ENCODE data around the gene PSG5.
"Not testable (repeated sequence)": the region's sequence is repeated elsewhere in the genome, so short reads cannot be mapped to it uniquely, and the experiment has no call there.

The PSG5 gene

DNA sequence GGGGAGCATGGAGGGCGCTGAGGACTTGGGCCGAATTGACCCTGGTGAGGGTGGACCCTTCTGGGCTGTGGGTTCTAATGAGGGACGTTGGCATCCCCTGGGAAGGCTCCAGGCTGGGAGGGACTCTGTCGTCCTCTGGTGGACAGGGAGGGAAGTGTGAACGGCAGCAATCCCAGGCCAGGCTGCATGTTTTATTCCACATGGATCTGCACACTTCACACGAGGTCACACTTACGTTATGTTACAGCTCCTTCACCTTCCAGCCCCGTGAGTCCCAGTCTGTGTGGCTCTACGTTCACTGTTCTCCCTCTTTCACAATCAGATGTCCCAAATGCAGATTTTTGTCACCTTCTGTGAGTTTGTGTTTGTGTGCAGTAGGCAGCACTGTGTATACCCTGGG, 1.8 kb upstream of the PSG5 start:
- not testable (repeated sequence) for DNase-seq (ENCODE audit: low read depth in 2 of 3, low spot score in 2 of 3)

DNA sequence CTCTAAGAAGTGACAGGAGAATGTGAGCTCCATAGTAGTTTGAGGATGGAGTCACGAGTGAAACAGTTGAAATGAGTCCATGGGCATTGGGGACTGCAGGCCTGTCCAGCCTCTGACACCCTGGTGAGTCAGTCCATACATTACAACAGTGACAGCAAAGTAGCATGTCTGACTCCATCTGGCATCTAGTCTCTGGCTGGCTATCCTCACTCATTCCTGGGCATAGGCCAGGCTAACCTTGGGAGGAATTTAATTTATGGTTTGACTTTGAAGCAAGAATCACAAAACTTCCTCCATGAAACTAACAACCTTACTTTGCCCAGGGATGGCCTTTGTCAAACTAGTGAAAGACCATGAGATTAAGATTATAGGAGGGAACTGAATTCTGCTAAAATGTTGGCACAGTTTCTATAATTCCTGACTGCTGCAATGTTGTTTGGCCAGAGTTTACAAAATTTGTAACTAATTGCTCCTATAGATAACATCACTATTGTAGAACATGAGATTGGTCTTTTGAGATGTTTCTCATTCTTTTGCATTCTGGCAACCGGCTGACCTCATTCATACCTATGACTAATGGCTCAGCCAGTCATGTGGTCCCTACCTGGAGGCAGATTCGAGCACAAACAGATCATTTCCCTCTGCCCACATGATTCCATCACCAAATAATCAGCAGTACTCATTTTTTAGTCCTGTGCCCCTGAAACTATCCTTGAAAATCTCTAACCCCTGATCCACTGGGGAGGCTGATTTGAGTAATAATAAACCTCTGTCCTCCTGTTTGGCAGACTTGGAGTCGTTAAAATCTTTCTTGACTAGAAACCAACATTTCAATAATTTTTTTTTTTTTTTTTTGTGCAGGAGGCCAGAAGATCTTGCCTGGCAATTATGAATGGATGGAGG, 4.2 kb downstream of the PSG5 start:
- not testable (repeated sequence) for DNase-seq (ENCODE audit: low read depth in 2 of 3, low spot score in 2 of 3)

DNA sequence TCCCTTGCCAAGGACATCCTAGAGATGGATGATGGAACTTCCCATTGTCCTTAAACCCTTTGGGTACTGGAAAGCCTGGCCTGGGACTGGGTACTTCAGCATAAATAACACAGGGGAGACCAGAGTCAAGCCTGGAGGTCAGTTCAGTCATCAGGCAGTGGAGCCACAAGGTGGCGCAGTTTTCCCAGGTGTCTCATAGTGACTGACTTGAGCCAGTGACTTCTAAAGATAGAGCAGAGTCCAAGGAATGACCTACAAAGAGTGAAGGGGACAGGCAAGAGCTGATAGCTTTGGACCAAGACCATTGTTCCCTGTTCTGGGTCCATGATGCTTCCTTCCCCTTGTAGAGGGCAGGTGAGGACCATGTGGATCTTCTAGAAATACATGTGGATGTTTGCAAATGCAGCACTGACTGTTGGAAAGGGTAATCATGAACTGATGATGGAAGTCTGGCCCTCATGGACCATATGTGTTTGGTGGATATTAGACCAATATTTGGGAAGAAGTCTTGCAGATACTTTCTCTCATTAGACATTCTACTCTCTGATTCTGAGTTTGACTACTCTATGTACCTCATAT, 6.7 kb downstream of the PSG5 start:
- DNase-seq (ENCODE audit: low read depth in 2 of 3, low spot score in 2 of 3): not testable (repeated sequence)

DNA sequence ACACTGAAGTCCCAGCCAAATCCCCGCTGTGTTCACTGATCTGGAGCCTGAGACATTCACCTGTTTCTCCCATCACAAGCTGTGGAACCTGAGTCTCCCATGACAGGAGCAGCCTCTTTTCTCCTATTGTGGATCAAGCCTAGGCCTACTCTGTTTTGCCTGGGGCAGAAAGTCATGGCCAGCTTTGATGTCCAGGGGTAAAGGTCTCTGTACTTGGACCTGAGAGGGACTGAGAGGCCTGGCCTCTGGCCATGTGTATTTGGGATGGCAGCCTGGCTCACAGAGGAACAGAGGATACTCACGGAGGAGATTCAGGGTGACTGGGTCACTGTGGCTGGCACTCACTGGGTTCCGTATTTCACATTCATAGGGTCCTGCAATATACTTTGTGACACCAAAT, 7.8 kb downstream of the PSG5 start:
- not testable (repeated sequence) for DNase-seq (ENCODE audit: low read depth in 2 of 3, low spot score in 2 of 3)

DNA sequence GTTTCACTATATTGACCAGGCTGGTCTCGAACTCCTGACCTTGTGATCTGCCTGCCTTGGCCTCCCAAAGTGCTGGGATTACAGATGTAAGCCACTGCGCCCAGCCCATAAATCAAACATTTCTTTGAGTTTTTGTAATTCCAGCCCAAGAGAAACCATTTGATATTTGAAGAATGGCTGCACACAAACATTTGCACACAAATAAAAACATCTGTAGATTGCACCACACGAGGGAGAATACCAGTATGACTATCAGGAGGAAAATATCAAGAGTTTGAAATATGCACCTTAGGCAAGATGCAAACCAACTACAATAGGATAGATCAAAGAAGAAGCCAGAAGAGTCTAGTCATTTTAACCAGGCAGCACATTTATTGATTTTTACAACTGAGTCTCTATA, 20.4 kb downstream of the PSG5 start:
- DNase-seq (ENCODE audit: low read depth in 2 of 3, low spot score in 2 of 3): not testable (repeated sequence)

DNA sequence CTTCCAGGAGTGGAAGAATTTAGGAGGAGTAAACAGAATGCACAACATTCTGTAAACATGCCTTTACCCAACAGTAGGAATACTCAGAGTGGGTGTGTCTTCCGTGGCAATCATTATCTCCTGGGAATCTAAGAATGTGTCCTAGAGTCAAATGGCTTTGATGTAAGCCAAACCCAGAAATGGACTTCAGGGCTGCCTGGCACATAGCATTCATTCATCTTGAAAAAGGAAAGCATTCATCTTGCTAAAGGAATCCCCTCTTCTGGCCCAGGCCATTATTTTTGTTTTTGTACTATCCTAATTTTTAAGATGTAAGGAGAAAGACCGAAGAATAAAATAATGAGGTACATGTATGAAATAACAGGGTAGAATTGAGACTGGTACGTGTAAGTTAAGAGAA, 23.2 kb downstream of the PSG5 start:
- DNase-seq (ENCODE audit: low read depth in 2 of 3, low spot score in 2 of 3): not testable (repeated sequence)

DNA sequence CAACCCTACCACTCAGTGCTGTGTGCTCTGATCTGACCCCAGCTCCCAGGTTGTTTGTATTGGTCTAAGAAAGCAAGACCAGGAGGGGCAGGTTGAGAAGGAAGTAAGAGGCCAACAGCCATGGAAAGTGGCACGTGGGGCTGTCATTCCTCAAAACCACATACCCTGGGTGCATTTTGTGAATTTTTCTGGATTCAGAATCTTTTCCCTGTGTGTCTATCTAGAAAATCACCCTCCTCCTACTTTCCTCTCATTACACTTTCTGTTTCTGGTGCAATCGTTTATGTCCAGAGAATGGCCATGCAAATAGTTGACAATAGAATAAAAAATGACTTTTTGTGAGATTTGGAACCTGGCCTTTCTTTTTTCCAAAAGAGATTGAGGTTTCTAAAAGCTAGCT, 24.1 kb downstream of the PSG5 start:
- DNase-seq (ENCODE audit: low read depth in 2 of 3, low spot score in 2 of 3): not testable (repeated sequence)

DNA sequence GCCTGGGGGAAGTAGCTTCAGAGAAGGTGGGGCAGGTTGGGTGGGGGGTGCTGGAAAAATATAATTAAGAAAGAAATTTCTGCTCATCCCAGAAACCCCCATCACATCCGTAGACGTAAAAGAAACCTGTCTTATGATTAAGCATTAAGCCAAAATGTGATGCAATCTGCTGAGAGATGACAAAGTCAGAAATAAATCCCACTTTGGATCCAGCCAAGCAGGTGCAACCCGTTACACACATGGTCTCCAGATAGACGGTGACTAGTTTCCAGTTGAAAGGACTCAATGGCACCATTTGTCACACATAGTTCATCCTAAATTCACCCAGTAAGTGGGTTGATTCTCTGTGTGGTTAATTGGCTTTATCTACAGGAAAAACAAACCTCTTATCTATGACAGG, 34.1 kb downstream of the PSG5 start:
- no peak for DNase-seq (ENCODE audit: low read depth in 2 of 3, low spot score in 2 of 3)

DNA sequence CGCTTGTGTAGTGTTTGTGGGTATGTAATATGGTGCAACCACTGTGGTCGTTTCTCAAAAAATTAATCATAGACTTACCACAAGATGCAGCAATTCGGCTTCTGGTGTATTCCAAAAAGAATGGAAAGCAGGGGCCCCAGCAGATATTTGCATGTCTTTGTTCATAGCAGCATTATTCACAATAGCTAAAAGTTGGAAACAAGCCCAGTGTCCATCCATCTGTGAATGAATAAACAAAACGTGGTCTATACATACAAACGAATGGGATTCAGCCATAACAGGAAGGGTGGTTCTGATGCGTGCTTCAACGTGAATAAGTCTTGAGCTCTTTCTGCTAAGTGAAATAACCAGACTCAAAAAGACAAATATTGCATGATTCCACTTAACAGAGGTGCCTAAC, 36.5 kb downstream of the PSG5 start:
- DNase-seq (ENCODE audit: low read depth in 2 of 3, low spot score in 2 of 3): not testable (repeated sequence)

DNA sequence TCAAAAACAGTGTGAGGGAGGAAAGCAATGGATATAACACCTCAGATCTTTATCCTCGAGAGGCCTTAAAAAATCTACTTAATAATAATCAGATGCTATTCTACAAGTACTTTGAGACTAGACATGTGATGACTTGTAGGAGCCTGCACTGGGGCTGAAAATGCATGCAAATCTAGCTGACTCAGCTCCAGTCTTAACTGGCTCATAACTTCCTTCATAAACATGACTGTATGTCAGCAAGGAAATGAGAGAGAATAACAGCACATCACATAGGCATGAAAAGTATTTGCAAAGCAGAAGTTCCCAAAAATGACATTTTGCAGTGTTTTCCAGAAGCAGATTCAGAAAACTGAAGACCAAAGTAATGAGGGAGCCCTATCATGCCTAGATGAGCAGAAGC, 38.1 kb downstream of the PSG5 start:
- DNase-seq (ENCODE audit: low read depth in 2 of 3, low spot score in 2 of 3): no peak

DNA sequence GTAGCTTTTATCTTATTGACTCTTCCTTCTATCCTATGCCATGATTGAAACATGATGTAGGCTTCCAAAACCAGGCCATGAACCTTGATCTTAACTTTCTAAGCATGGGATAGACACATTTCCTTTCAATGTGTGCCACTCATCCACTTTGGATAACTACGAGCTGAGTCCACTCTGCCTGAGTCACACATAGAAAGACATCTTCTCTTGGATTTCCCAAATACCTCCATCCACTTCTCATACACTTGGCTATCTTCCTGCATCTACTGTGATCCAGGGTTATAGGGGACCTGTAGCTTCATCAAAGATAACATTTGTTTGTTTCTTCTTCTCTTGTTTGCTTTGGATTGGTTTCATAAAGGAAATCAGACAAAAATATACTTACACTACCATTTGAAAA, 44.6 kb downstream of the PSG5 start:
- not testable (repeated sequence) for DNase-seq (ENCODE audit: low read depth in 2 of 3, low spot score in 2 of 3)

DNA sequence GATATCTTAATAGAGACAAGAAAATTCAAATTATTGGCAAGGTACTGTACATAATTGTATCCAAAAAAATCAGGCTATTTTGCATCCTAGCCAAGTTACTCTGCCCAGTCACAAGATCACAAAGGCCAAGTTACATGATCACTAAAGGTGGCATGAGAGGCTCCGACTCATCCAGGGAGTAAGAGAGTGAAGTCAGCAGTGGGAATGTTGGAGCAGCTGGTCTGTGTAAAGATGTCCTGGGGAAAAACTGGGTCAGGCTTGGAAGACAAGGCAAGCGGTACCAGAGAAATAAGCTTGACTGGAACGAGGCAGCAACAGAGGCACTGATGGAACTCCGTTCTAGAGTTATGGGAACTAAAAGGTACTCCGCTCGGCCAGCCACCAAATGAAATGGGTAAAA, 53.6 kb downstream of the PSG5 start:
- DNase-seq (ENCODE audit: low read depth in 2 of 3, low spot score in 2 of 3): no peak

DNA sequence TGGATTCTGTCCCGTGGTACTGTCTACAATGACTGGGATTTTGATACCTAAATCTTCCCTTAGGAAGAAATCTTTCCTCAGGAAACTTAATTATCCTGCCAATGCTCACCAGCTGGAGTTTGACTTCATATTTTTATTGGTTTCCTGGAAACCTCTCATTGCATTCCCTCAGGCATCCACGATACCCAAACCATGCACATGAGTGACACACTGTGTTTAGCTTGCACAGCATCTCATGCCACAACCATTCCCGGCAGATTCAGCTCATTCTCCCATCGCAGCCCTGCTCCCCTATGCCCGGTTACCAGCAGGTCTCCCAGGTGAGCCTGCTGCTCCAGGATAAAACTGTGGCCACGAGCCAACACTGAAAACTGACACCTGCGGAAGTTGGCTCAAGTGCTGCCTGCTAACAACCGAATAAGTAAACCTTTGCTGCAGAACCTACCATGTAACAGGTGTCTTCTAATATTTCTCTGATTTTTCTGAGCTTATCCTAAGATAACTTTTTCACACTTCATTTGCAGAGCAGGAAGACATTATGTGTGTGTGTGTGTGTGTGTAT, 55.0 kb downstream of the PSG5 start:
- DNase-seq (ENCODE audit: low read depth in 2 of 3, low spot score in 2 of 3): not testable (repeated sequence)

DNA sequence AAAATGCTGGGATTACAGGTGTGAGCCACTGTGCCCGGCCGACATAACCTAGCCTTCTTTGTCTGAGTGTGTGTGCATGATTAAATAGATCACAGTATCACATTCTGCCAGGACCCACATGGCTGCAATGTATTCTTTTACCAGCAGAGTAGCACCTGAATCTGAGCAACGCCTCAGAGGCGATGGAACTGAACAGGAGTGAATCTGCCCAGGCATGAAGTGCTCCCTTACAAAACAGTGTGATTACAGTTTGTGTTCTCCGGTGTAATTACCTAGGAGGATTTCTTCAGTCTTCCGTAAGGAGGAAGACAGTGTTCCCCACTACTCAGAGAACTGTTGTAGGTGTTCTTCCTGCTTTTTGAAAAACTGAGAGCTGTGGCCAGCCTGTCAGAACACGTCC, 57.1 kb downstream of the PSG5 start:
- DNase-seq (ENCODE audit: low read depth in 2 of 3, low spot score in 2 of 3): not testable (repeated sequence)

DNA sequence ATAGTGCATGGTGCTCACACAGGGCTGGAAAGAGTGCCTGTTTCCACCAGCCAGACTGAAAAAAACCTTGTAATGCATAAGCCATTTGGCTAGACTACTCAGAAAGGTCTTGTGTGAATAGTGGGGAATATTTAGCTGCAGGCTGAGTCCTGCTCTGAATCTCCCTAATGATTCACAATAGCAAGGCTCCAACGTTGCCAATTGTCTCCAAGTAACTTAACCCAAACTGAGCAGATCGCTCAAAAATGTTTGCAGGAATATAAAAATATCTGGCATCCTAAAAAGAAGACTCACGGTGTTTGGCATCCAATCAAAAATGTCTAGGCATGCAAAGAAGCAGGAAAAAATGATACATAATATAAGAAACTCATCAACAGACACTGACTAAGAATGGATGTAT, 59.0 kb downstream of the PSG5 start:
- DNase-seq (ENCODE audit: low read depth in 2 of 3, low spot score in 2 of 3): not testable (repeated sequence)

DNA sequence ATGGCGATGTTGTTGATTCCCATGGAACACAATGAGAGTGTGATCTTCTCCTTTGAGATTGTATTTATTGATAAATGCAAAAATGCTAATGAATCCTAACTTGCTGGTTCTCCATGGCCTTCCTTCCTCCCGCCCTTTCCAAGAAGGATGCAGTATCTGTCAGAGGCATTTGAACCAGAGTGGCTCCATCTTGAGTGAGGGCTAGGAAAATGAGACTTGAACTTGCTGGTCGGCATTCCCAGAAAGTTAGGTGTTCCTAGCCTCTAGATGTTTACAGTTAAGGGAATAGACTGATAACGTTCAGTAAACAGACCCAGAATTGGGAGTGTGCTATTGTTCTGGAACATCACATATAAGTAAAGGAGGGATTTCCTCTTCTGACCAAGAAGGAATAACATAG, 59.6 kb downstream of the PSG5 start:
- DNase-seq (ENCODE audit: low read depth in 2 of 3, low spot score in 2 of 3): no peak

DNA sequence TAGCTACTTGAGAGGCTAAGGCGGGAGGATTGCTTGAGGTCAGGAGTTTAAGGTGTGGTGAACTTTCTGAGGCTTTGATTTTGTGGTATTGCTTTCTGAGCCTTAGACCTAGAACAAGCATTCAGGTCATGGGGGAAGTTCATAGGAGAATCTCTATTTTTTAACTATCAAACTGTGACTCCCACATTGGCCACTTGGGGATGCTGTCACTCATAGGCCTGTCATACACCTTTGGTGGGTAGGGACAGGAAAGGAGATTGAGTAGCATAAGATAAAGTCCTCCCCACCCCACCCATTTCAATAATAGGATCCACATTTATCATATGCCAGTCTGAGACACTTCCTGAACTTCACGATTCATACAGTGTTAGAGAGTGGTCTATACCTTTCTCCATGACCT, 62.0 kb downstream of the PSG5 start:
- DNase-seq (ENCODE audit: low read depth in 2 of 3, low spot score in 2 of 3): no peak

DNA sequence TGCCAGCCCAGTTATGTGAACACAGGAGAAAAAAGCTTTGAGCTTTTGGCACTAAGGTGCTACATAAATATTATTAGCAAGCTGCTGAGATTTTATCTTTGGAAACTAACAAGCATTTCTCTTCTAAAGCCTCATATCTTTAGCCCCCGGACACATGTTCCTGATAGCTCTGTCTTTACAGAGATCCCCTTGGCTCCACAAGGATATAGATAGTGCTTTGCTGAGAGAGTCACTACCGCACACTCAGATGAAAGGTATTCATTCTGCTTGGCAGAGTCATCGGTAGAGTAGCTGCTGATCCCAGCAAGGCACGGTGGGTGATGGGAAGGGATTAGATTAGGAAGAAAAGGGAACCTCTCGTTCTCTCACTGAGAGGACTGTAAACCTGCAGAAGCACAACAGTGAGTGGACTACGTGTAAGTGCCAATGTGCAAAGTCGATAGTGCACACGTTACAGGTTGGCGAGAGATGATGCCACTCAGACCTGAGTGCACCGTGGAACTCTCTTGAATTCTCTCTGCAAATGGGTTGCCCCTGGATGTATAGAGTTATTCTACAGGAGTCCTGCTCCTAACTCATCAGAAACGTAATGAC, 65.8 kb downstream of the PSG5 start:
- DNase-seq (ENCODE audit: low read depth in 2 of 3, low spot score in 2 of 3): not testable (repeated sequence)

DNA sequence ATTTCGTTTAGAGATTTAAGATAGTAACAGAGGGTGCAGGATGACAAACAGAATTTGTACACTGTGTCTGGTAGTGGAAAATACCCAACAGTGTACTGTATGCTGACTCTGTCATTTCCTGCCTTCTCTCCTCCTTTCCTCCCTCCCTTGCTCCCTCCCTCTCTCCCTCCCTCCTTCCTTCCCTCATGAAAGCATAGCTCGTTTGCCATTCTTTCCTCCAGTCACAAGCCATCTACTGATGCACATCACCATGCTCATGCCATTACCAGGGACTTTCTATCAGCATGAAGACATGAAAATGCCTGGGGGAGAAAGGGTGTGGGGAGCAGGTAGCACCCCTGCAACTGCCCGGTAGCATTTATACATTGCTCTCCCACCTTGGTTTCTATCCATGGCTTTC, 66.8 kb downstream of the PSG5 start:
- not testable (repeated sequence) for DNase-seq (ENCODE audit: low read depth in 2 of 3, low spot score in 2 of 3)

Measured in activated CD8-positive, alpha-beta memory T cell treated with anti-CD3 and anti-CD28 coated beads for 48 hours (primary cell).